ENCODE data around the gene DPH5.

- TF ChIP-seq POLR2A (IDR thresholded peaks at IDR 0.05; ENCODE audit: low read length) (no peak), GATA1 (IDR thresholded peaks at IDR 0.05; ENCODE audit: low read depth, low read length) (no peak)
Observed at GRCh38 chr1:101003012-101003650, 22.5 kb downstream of the DPH5 start.
